GM10266 (cell line): ENCODE results near the gene PCNA.

Experiments
- DNase-seq: peaks from one replicate; pipeline ENCODE4 v3.0.0; 2012; ENCODE audit errors: extremely low spot score
- TF ChIP-seq, protein P1 (sequence below): IDR thresholded peaks from 2 replicates; pipeline ENCODE4 v1.5.1; 2012; ENCODE audit warnings: mild to moderate bottlenecking, low read depth; ENCODE audit not compliant: control insufficient read depth, insufficient read depth; ENCODE audit errors: missing control alignments

The PCNA gene

DNA sequence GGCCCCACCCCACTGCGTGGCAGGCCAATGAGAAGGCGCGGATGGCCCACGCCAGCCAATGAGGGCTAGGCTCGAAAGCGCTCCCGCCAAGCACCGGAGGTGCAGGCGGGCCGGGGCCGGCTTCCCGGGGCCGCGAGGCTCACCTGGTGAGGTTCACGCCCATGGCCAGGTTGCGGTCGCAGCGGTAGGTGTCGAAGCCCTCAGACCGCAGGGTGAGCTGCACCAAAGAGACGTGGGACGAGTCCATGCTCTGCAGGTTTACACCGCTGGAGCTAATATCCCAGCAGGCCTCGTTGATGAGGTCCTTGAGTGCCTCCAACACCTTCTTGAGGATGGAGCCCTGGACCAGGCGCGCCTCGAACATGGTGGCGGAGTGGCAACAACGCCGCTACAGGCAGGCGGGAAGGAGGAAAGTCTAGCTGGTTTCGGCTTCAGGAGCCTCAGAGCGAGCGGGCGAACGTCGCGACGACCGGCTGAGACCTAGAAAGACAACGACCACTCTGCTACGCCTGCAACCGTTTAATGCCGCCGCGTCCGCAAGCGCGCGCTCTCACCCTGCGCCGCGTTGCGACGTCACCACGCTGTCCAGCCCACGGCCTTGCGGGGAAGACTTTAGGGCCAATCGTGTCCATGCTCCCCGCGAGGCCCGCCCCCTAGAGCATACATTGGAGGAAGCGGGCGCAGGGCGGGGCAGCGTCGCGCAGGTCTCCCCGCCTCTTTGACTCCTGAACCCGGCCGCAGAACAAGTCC is at the start of gene PCNA:
TSS of gene PCNA (minus strand) at position 524 of the 750 bp plus-strand sequence. CDS start at position 364, 160 bp downstream.
- DNase-seq, result peak; percentile 95
- TF ChIP-seq, protein P1, sequence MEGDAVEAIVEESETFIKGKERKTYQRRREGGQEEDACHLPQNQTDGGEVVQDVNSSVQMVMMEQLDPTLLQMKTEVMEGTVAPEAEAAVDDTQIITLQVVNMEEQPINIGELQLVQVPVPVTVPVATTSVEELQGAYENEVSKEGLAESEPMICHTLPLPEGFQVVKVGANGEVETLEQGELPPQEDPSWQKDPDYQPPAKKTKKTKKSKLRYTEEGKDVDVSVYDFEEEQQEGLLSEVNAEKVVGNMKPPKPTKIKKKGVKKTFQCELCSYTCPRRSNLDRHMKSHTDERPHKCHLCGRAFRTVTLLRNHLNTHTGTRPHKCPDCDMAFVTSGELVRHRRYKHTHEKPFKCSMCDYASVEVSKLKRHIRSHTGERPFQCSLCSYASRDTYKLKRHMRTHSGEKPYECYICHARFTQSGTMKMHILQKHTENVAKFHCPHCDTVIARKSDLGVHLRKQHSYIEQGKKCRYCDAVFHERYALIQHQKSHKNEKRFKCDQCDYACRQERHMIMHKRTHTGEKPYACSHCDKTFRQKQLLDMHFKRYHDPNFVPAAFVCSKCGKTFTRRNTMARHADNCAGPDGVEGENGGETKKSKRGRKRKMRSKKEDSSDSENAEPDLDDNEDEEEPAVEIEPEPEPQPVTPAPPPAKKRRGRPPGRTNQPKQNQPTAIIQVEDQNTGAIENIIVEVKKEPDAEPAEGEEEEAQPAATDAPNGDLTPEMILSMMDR, result no peak

DNA sequence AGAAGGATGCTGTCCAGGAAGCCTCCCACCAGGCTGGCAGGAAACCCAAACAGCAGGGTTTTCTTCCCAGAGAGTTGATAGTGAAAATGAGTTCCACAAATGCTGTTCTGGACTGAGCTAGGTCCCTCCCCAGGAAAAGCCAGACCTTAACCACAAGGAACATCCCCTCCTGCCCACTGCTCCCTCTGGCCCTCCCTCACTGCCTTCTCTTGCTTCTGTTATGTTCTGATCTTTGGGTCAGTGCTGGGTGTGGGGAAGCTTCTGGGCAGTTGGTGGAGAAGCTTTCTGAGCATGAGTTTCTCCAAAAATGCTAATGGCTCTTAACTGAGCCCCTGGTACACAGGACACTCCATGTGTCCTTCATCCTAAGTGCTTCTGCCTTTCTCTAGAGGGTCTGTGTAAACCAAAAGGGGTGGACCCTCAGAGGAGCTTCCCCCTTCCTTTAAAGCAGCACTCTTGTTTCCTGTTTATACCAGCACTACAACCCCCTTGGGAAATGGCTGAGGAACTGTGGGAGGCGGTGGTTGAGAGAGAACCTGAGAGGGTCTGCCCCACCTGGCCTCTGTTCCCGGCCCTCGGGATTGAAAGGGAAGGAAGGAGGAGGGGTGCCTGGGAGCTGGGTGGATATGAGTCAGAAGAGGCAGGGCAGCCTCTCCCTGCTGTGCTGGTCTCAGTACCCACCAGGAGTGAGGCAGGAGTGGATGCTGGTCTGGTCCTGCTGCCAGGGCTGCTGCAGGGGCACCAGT is 49.1 kb upstream of the PCNA start:
- DNase-seq, result no peak

DNA sequence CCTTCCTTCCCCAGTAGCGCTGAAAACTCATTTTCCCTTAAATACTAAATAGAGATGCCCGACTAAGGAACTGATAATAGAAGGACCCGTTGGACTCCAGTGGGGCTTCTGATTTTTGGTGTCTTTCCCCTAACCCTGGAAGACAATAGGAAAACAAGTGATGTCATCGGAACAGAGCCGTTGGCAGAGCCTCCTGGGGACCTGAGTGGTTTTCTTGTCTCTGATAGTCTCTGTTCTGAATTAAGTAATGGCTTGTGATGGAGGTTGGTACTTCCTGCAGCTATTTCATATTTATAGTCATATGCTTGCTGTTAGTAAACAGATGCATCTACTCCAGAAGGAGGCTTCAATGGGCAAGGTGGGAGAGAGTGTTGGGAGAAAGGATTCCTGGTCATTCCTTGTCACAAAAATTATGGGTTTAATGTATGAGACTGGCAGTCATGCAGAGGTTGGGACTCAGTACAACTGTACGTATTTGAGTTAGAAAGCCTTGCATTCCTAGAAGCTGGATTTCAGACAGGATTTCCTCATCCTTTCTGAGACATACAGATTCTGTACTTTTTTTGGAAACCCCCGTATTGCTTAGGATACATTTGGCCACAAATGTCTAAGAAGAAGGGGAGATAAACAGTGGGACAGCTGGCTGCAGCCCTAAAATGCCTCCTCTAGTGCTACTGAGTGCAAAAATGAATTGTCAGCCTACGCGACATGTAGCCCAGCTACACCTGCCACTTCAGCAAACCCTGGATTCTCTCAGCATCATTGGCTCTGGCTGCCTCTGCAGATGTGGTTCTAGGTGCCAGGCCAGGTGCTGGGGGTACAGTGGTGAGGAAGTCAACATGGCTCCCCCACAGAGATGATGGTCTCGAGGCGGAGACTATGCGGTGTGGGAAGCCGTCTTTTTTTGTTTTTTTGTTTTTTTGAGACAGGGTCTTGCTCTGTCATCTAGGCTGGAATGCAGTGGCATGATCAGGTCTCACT is 45.2 kb upstream of the PCNA start:
- TF ChIP-seq, protein P1, result no peak
- DNase-seq, result no peak

More for the DNA sequence above, 49.1 kb upstream of the PCNA start:
- TF ChIP-seq, protein P1, result no peak

DNA sequence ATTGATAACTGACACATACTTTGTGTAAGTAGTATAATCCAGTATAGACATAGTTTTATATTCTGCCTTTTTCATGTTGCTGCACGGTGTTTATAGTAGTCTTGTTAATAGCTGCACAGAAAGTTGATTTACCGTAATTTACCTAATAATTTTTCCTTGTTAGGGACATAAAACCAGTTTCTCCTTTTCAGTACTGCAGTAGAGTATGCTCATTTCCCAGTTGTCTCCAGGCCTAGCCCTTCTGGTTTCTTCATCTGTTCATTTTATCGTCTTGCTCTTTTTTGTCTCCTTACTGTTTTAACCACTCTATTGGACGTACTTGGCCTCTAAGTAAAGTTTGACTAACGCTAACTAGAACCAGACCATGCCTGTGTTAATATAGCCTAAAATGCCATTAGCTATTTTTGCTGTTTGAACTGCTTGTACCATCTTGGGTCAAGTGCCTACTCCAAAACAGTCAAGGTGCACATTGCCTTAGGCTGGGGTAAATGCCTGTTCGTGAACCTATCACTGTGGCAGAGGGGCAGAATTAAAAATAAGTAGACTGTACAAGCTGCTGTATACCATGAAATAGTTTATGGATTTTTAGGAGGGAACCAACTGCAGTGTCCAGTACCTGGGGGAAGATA is 41.9 kb upstream of the PCNA start:
- DNase-seq, result no peak
- TF ChIP-seq, protein P1, result no peak

DNA sequence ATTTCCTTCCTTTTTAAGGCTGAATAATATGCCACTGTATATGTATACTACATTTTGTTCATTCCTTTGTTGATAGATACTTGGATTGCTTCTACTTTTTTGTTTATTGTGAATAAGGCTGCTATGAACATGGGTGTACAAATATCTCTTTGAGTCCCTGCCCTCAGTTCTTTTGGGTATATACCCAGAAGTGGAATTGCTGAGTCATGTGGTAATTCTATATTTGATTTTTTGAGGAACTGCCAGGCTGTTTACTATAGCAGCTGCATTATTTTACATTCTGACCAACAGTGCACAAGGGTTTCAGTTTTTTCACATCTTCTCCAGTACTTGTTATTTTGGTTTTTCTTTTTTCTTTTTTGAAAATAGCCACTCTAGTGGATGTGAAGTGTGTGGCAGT is 41.1 kb upstream of the PCNA start:
- DNase-seq, result no peak

DNA sequence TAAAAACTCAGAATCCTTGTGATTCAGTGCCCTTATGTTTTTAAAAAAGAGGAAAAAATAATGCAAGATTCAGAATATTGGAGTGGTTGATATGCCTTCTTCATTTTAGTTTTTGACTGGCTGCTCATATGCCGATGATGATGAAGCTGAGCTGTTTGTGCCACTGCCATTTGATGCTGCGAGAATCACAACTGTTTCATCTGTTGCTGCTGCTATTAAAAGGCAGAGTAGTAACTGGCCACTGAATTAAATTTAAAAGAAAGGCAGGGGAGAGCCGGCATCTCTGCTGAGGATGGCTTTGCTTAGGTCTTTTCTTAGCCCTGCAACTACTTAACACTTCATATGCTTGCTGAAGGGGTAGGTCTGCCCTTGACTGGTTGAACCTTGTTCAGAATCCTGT is 40.2 kb upstream of the PCNA start:
- TF ChIP-seq, protein P1, result no peak
- DNase-seq, result no peak

More for the DNA sequence above, 41.1 kb upstream of the PCNA start:
- TF ChIP-seq, protein P1, result no peak
